HT1080 (cell line): ENCODE results near the gene HCN3. TPM values are rescaled to one million over a fixed set of nuclear protein-coding genes. Genes with fewer than 3 reads are reported as not detected.
A peak's percentile ranks its signal among the peaks of the same experiment; 100 is the strongest.

Experiments used
- DNase-seq: peaks from one replicate; pipeline ENCODE4 v3.0.0-alpha.2; 2015; ENCODE audit warnings: low read depth
- total RNA-seq: library from RNA; depleted of rRNA; stranded (reverse); fragments of >200 nt; shearing (Covaris generic); gene quantifications from 2 replicates; pipeline ENCODE4 v1.2.3, GENCODE V29; 2014

HCN3 gene
- total RNA-seq, 1 experiment from 2014 or later, result 0.84 TPM

DNA sequence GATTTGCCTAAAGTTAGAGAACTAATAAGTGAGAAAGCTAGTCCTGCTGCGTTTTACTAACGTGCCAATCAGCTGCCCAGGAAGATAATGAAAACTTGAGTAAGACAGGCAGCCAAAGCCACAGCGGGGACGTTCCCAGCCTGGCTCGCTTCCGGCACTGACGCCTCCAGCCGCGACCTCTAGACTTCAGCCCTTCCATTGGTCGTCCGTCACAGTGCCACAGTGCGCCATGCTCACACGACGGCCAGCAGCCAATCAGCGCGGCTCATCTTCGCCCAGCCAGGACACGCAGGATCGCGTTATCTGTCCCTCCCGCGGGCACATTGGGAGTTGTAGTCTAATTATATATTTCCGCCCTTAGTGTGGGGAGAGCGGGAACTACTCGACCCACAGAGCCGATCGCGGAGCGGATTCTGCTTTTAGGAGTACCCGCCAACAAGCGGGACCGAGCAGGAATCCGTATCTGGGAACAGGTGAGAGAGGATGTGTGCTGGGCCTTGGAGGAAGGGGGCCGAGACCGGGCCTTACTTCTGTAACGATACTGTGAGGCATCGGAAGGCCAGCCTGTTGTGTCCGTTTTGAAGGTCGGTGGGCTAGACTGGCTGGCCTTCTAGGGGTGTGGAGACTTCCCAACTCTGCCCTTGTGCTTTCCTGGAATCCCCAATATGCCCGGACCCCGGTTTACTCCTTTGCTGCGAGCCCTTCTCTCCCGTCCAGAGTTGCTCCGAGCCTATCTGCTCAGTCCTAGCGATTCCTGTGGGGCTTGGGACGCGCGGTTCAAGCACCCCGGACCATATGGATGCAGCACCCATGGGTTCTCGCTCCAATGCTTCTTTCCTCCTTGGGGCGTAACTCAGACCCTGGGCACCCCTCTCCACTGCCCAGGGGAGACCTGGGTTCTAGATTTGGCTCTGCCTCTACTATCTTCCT is 31.5 kb downstream of the HCN3 start, which contains the start of gene FDPS:
Gene FDPS, plus strand, starts transcription at position 374 of the 930 bp plus-strand sequence. CDS start 924 bp downstream, outside the sequence.
- peak; percentile 99 for DNase-seq

DNA sequence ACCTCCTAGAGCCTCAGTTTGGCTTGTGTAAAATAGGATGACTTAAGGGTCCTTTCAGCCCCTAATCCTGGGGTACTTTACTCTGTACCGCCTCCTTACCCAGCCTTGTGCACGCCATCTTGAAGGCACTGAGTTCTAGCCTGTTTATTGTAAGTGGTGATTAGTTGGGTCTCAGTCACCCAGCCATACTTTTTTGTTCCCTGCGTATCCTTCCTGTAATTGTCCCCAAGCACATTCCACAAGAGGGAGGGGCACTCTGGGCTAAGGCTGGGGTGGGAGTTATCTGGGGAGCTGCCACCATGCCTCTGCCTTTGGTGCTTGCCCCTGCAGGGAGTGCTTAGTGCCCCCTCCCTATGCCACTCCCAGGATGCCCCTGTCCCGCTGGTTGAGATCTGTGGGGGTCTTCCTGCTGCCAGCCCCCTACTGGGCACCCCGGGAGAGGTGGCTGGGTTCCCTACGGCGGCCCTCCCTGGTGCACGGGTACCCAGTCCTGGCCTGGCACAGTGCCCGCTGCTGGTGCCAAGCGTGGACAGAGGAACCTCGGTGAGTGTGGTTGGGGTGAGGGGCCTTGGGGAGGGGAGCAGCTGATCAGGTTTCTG is 32.3 kb downstream of the HCN3 start:
- DNase-seq, result no peak

DNA sequence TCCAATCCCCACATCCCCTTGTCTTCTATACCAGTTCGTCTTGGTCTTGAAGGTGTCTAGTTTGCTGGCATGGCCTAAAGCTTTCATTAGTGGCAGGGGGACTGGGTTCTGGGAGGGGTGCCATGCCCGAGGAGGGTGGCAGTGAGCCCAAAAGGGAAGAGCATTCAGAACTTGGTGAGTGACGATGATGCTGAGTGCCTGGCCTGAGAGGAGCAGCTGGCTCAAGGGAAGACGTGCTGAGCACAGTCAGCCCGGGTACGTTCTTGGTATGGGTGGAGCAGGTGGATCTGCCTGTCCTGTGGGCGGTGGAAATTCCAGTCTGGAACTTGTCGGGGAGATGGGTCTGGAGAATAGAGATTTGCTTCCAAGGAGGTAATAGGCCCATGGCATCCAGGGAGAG is 36.0 kb downstream of the HCN3 start:
- DNase-seq, result no peak

DNA sequence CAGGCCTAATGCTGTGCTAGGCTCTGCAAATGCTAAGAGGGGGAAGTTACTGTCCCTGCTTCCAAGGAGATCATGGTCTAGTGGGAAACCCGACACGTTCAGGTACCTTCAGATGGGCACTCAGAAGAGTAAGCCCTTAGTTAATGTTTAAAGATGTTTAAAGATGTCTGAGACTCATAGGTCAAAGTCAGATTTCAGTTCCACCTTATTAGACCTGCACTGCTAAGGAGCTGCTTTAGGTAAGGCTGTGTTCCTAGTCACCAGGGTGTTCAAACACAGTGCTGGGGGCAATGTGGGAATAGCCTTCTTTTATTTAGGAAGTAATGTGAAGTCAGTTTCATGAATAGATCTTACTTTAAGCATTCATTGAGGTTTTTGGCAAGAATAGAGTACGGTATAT is 39.7 kb downstream of the HCN3 start:
- no peak for DNase-seq

DNA sequence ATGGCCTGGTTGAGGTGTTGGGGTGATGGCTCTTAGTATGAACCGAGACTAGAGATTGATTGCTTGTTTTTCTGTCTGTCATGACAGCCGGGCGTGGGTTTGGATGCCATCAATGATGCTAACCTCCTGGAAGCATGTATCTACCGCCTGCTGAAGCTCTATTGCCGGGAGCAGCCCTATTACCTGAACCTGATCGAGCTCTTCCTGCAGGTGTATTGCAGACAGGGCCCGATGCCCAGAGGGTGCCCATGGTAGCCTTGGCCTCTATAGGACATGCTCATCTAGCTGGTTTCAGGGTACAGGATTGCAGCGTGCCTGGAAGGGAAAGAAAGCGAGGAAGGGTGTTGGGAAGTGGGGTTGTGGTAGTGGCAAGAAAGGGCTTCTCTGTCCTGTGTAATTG is 40.8 kb downstream of the HCN3 start:
- no peak for DNase-seq

DNA sequence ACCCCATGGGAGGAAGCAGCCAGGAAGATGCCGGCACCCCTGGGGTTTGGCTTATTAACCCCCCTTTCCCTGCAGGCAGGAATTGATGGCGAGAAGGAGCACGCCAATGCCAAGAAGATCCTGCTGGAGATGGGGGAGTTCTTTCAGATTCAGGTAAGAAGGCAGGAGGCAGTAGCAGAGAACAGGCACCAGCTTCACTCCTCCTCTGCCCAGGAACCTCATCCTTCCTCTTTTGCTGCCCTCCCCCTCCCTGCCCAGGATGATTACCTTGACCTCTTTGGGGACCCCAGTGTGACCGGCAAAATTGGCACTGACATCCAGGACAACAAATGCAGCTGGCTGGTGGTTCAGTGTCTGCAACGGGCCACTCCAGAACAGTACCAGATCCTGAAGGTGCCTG is 42.3 kb downstream of the HCN3 start:
- no peak for DNase-seq

DNA sequence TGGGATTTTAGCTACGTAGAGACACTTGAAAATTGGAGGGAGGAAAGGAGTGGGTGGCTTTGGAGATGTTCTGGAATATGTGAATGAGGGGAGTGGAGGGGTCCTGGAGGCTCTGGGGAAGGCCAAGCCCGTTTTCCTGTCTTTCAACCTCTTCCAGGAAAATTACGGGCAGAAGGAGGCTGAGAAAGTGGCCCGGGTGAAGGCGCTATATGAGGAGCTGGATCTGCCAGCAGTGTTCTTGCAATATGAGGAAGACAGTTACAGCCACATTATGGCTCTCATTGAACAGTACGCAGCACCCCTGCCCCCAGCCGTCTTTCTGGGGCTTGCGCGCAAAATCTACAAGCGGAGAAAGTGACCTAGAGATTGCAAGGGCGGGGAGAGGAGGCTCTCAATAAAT is 43.0 kb downstream of the HCN3 start:
- DNase-seq, result no peak

DNA sequence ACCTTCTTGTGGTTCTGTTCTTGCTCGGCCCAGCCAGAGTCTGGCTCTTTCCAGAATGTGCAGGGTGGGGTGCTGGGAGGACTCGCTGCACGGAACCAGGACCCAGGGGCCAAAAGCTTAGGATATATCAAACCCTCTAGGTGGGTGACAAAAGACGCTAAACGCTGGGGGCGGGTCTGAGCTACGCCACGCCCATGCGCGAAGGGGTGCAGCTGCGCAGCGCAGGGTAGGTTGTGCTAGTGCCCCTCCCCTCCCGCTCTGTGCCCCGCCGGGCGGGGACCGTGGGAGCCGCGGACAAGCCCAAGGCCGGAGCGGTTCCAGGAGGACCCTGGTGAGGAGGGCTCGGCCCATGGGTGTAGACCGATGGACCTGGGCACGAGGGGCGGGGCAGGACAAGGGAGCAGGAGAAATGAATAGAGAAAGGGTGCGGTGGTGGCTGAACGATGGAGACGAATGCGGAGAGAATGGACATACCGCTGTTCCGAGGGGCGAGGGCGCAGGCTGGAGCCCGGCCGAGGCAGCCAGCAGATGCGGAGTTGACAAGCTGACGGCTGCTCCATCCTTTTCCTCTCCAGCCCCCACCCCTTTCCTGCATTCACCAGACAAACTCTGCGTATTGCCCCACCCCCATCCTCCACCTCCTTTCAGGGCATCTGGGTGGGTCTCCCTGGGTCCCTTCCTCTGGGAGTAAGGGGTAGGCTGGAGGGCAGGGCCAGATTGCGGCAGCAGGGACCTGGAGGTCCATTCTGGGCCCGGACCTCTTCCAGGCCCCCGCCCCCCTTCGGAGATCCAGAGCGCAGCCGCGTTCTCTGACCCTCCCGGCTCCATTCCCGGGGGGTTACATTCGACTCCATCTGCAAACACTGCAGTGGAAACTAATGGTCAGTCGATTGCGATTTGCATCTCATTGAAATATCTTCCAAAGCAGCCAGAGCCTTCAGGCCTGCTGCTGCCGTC is 43.7 kb downstream of the HCN3 start, which contains the start of gene RUSC1:
Gene RUSC1, plus strand, starts transcription at position 234 of the 957 bp plus-strand sequence. CDS start 880 bp downstream, outside the sequence.
- DNase-seq, result no peak

DNA sequence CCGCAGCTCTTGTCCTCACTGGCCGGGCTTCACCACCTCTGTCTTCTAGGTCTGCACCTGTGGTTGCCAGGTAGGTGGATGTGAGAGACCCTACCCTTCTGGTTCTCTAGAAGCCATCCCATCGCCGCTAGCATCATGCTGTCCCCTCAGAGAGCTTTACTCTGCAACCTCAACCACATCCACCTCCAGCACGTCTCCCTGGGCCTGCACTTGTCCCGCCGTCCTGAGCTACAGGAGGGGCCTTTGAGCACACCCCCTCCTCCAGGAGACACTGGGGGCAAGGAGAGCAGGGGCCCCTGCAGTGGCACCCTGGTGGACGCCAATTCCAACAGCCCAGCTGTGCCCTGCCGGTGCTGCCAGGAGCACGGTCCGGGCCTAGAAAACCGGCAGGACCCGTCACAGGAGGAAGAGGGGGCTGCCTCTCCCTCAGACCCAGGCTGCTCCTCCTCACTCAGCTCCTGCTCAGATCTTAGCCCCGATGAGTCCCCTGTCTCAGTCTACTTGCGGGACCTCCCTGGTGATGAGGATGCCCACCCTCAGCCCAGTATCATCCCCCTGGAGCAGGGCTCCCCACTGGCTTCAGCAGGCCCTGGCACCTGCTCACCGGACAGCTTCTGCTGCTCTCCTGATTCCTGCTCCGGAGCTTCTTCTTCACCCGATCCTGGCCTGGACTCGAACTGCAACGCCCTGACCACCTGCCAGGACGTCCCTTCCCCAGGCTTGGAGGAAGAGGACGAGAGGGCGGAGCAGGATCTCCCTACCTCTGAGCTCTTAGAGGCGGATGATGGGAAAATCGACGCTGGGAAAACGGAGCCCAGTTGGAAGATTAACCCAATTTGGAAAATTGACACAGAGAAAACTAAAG is 44.6 kb downstream of the HCN3 start:
- DNase-seq, result no peak

DNA sequence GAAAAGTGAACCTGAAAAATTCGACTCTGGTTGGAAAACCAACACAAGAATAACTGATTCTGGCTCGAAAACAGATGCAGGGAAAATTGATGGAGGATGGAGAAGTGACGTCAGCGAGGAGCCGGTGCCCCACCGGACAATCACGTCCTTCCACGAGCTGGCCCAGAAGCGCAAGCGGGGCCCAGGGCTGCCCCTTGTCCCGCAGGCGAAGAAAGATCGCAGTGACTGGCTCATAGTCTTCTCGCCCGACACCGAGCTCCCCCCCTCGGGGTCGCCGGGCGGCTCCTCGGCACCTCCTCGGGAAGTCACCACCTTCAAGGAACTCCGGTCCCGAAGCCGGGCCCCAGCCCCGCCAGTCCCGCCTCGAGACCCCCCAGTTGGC is 45.3 kb downstream of the HCN3 start:
- DNase-seq, result no peak

DNA sequence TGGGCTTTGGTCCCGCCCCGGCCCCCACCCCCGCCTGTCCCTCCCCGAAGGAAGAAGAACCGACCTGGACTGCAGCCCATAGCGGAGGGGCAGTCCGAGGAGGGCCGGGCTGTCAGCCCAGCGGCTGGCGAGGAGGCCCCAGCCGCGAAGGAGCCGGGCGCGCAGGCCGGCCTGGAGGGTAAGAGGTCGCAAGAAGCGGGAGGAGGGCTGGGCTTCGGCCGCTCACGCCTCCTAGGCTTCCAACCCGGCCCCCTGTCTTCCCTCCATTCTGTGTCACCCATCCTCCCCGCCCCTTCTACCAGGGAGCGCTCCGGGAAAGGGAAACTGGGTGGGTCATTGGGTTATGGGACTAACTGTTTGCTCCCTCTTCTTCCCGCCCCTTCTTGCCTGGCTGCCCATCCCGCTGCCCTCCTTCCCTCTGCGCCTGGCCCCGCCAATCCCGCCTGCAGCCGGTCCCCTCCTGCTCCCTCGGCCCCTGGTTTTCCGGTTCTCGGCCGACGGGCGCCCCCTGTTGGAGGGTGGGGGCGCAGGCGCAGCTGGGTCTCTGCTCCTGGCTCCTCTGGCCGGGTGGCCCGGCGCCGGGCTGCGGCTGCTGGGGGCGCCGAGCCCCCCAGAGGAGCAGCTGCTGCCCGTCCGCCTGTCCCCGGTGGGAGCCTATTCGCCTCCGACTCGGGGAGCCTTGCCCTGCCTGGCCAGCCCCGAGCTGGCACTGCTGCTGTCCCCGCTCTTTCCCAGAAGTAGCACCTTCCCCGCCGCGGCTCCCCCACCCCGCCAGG is 45.9 kb downstream of the HCN3 start:
- DNase-seq, result peak; percentile 96

DNA sequence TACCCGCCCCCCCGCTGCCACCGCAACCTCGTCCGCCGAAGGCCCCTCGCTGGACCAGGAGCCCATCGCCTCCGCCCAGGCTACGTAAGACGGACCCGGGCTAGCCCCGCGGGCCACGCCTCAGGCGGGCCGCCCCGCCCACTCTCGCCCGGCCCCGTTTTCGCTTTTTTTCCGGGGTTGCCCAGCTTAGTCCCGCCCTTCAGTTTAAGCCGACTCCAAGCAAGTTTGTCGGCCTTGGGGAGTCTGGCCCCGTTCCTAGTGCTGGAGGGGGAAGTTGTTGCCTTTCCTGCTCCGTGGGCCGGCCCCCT is 46.4 kb downstream of the HCN3 start:
- peak; percentile 90 for DNase-seq

DNA sequence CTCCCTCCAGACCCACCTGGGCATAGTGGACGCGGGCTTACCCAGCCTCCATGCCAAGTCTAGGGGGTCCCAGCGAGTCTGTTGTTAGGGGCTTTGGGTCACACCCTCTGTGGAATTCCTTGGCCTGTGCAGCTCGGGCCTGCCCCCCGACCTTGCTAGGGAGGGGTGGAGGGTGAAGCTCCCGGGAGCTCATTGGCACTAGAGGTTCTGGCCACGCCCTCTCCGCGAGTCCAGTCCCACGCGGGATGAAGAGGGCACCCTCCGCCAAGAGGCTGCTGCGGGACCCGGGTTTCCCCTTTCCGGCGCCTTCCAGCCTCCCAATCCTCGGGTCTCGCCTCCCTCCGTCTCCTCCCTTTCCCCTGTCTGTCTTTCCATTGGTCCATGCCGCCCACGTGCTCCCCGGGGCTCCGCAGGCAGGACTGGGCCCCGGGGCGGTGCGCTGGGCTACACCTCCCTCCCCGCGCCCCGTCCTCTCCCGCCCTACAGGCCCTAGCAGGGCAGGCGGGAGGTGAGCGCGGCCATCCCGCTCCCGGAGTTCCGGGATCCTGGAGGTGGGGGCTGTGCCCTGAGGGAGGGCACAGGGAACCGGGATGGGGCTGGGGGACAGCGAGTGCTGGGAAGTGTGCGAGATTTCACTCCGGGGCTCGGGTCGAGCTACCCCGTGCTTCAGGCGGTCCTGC is 46.9 kb downstream of the HCN3 start:
- peak; percentile 97 for DNase-seq

DNA sequence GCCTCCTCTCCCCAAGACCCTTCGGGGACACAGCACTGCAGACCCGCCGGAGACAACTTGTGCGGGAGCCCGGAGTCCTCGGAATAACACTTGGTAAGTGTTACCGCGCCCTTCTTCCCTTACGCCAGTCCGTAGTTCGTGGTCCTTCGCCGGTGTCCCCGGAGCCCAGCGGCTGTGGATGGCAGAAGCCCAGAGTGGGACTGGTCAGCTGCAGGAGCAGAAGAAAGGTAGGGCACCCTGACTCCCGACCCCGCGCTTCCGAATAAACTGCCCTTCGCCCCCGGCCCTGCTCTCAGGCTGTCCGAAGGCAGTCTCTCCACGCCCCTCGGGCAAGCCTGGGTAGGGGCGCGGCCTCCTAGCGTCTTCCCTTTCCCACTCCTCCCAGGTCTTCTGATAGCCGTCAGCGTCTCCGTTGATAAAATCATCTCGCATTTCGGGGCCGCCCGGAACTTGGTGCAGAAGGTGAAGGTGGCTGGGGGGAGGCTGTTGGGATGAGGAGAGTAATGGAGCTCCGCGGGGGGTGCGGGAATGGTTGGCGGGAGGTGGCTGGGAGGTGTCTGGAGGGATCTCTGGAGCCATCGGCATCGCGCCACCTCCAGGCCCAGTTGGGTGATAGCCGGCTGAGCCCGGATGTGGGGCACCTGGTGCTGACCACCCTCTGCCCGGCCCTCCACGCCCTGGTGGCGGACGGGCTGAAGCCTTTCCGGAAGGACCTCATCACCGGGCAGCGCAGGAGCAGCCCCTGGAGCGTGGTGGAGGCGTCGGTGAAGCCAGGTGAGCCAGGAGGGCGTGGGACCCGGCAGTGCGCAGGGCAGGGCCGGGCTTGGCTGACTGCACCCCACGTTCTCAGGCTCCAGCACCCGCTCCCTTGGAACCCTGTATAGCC is 47.7 kb downstream of the HCN3 start:
- peak; percentile 68 for DNase-seq

DNA sequence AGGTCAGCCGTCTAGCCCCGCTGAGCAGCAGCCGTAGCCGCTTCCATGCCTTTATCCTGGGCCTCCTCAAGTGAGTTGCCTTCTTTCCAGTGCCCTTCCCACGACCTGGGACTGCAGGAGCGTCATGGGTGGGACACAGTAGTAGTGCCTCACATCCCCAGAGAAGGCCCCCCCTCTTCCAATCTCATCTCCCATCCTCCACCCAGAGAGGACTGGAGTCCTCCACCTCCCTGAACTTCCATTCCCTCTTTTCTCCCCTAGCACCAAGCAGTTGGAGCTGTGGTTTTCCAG is 48.3 kb downstream of the HCN3 start:
- DNase-seq, result no peak

DNA sequence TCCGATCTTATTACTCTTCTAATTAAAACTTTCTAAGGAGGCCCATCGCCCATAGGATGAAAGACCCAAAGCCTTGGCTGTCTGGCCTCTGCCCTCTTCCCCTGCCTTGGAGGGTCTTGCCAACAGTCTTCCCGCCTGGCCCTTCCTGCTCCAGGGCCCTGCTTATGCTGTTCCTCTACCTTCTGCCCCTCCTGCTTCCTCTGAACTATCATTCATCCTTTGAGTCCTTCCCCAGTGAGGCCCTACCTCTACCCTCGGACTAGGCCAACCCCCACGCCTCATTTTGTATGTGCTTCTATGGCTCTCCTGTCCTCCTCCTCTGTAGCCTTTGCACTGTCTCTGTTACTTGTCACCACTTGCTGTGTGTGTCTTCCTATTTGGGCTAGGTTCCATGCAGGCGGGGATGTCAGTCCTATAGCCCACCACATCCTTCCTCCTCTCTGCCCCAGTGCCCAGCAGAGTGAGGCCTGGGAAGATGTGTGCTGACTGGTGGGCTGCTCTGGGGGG is 48.8 kb downstream of the HCN3 start:
- no peak for DNase-seq

DNA sequence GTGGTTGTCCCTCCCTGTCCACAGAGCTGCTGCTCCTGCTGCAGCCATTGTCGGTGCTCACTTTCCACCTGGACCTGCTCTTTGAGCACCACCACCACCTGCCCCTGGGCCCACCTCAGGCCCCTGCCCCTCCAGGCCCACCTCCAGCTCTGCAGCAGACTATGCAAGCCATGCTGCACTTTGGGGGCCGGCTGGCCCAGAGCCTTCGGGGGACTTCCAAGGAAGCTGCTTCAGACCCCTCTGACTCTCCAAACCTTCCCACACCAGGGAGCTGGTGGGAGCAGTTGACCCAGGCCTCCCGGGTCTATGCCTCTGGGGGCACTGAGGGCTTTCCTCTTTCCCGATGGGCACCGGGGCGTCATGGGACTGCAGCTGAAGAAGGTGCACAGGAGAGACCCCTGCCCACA is 49.4 kb downstream of the HCN3 start:
- no peak for DNase-seq

DNA sequence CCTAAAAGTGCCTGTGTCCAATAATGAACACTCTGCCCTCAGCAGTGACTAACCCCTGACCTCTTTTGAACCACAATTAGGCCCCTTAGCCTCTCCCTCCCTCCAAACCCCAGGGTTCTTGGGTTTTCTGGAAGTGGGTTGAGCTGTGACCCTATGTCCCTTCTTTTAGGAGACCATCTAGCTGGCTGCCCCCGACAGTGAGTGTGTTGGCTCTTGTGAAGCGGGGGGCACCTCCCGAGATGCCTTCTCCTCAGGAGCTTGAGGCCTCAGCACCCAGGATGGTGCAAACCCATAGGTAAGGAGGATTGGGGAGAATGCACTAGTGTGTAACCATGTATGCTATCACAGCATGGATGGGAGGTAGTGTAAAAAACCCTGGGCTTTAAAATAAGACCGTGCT is 50.7 kb downstream of the HCN3 start:
- no peak for DNase-seq
